ENCODE measurements around the gene CKS1B. TPM values are rescaled to one million over a fixed set of nuclear protein-coding genes. Genes with fewer than 3 reads are reported as not detected.

Gene CKS1B
- total RNA-seq, 1 experiment from 2014 or later: 248 TPM

GRCh38 chr1:155014709-155015508 lies 40.4 kb downstream of the CKS1B start:
- DNase-seq (ENCODE audit: low spot score): no peak

- DNase-seq (ENCODE audit: low spot score): no peak
Measured at GRCh38 chr1:155015527-155016230, 41.2 kb downstream of the CKS1B start.

- DNase-seq (ENCODE audit: low spot score): no peak
Measured at GRCh38 chr1:155016231-155016831, 41.9 kb downstream of the CKS1B start.

DNA sequence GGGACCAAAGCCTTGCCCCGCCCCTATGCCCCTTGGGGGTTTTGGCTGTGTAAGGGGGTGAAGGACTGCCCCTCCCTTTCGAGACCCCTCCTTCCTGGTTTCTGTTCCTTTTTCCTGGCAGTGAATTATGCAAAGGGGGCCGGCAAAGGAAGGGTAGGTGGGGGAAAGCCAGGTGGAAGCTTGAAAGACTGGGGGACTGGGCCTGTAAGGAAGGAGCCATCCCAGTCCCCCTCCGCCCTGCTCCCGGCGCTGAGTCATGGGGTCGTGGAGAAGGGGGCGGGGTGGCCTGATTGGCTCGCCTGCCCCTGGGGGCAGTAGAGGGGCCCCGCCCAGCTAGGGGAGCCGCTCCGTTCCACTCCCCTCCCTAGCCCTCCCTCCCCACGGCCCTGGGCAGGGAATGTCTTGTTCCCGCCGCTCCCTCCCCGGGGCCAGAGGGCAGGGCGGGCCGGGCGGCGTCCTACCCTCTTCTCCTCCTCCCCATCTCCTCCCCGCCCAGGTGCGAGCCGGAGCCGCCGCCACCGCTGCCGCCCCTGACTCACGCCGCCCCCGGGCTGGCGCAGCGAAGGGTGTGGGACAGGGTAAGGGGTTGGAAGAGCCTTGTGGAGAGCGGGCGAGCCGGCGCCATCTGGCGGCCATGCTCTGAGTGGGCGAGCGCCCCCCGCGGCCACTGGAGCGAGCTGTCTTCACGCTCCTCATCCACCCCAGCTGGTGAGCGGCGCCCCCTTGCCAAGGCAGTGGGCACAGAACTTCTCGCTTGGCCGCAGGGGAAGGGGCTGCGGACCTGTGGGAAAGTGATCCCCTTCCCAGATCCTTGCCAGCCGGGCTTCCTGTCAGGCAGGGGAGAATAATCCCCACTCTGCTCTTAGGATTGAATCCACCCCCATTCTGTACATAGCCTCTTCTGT lies 42.8 kb downstream of the CKS1B start:
- DNase-seq (ENCODE audit: low spot score): peak; percentile 92

- DNase-seq (ENCODE audit: low spot score): no peak
Measured at GRCh38 chr1:155017946-155018316, 43.5 kb downstream of the CKS1B start.

DNA sequence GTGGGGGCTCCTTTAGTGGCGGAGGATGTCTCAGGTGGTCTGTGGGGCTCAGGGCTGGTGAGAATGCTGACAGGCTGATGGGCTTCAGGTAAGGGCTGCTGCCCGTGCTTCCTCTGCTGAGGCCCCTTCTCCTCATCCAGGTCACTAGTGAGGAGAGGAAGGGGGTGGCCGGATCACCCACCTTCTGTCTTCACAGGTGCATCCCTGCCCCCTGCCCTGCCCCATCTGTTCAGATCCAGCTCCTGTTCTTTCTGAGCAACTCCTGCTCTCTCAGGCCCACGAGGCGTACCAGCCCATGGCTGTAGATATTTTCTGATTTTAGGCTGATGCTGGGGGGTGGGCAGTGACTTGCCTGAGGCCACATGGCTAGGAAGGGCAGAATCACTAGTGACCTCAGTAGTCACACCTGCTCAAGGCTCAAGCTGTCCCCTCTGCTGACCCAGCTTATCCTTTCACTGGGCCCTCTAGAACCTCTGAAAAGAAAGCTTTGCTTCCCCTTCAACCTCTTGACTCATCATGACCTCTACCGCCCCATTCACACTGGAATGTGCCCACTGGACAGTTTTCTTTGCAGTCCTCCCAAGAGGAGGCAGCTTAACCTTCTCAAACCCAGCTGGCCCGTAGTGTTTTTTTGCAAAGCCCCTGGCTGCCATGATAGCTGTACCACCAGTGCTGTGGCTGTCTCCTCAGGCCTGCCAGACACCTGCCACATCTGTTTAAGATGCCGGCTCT lies 44.3 kb downstream of the CKS1B start:
- no peak for DNase-seq (ENCODE audit: low spot score)

DNA sequence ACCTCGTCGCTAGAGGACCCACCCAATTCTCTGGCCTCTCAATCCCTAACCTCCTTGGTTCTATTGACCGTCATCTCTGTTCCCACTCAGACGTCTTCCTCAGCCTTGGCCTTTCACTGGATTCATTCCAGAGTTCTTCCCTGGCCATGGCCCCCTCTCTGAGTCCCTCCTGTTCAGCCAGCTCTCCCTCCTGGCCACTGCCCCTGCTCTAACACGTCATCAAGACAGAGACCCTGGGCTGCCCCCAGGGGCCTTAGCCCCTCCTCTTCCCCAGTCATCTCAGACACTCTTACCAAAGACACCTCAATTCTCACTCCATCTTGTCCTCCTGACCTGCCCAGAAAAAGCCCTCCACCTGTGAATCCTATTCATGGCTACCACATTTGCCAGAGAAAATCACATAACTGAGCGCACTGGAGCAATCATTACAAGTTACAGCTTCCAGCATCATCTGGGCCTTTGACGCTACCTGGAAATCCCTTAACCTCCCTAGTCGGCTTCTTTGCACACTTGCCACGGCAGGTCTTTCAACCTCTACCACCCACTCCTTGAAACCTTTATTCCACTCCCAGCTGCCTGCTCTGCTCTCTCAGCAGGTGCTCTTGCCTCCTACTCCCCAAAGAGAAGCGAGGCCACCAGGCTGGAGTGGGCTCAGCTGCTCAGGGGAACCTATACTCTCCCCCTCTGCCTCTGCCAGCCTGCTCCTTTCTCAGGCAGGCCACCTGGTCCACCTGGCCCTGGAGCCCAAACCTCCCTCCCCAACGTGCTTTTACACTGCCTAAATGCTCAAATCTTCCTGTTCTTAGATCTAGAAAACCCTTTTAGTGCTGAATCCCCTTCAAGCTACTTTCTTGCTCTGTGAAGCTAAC lies 45.1 kb downstream of the CKS1B start:
- no peak for DNase-seq (ENCODE audit: low spot score)

DNA sequence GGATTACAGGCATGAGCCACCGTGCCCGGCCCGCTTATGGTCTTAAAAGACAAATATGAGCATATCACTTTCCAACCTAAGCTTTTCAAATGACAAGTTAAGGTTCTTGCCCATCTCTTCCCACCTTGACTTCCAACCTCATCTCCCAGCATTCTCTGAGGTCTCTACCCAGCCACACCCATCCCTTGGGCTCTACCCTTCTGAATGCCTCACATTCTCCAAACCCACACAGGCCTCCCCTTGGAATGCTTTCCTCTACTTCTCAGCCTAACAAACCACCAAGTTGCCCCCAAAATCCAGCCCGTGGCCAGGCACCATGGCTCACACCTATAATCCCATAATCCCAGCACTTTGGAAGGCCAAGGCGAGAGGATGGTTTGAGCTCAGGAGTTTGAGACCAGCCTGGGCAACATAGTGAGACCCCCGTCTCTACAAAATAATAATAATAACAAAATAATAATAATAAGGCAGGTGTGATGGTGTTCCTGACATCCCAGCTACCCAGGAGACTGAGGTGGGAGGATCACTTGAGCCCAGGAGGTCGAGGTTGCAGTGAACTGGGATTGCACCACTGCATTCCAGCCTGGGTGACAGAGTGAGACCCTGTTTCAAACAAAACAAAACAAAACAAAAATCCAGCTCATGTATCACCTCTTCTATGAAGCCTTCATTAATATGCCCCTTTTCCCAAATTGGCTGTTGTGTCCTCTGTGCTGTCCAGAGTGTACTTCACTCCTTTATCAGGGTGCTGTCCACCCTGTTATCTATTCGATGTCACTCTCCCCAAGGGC lies 47.9 kb downstream of the CKS1B start:
- DNase-seq (ENCODE audit: low spot score): no peak

DNA sequence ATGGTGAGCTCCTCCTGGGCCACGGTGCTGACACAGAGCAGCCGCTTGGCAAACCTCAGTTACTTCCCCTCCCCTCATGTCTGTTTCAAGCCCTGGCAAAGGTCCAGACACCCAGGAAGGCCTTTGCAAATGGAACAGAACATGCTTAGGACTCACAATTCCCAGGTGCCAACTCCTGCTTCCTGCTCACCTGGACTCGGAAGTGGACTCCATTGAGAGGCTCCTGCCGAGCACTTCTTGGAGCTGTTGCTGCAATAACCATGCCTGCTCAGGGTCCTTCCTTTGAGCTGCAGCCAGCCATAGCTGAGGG lies 48.4 kb downstream of the CKS1B start:
- DNase-seq (ENCODE audit: low spot score): no peak

- DNase-seq (ENCODE audit: low spot score): no peak
Measured at GRCh38 chr1:155023627-155024026, 49.1 kb downstream of the CKS1B start.

DNA sequence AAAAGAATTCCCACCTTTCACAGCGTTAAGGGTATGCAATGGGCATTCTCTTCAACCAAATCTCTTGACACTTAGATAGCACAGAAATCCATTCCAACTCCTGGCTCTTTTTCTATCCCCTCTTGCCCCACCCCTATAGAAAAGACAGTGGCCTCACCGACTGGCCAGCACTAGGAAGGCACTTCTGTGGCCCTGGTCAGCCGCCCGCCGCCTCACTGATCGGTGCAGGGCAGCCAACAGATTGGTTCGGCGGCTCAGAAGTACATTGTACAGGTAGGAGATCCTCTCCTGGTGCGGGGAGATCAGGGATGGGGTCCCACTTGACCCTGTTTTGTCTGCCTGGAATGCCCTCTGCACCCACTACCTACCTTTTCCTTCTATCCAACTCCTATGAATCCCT lies 49.8 kb downstream of the CKS1B start:
- no peak for DNase-seq (ENCODE audit: low spot score)

- no peak for DNase-seq (ENCODE audit: low spot score)
Measured at GRCh38 chr1:155026154-155026553, 51.7 kb downstream of the CKS1B start.

- no peak for DNase-seq (ENCODE audit: low spot score)
Measured at GRCh38 chr1:155026588-155026987, 52.1 kb downstream of the CKS1B start.

Other genes starting within 250 kb of the CKS1B start
- gene KCNN3, start 104.4 kb upstream of the CKS1B start, total RNA-seq (2014; rRNA removed; shearing (Covaris generic)): 0.06 and 0.41 TPM in 2 replicates
- 1.2 and 7.9 TPM in 2 replicates for gene PMVK, start 38.0 kb upstream of the CKS1B start, total RNA-seq (2014; rRNA removed; shearing (Covaris generic))
- 22.8 and 31.2 TPM in 2 replicates for gene PBXIP1, start 18.6 kb upstream of the CKS1B start, total RNA-seq (2014; rRNA removed; shearing (Covaris generic))
- 18.0 TPM in 2 replicates for gene PYGO2, start 12.9 kb upstream of the CKS1B start, total RNA-seq (2014; rRNA removed; shearing (Covaris generic))
- 163 and 170 TPM in 2 replicates for gene SHC1, start 3.9 kb upstream of the CKS1B start, total RNA-seq (2014; rRNA removed; shearing (Covaris generic))
- 31.4 and 37.9 TPM in 2 replicates for gene FLAD1, start 8.7 kb downstream of the CKS1B start, total RNA-seq (2014; rRNA removed; shearing (Covaris generic))
- not detected in 2 replicates for gene LENEP, start 18.9 kb downstream of the CKS1B start, total RNA-seq (2014; rRNA removed; shearing (Covaris generic))
- 8.3 and 10.6 TPM in 2 replicates for gene ZBTB7B, start 28.1 kb downstream of the CKS1B start, total RNA-seq (2014; rRNA removed; shearing (Covaris generic))
- not detected in 2 replicates for gene DCST2, start 59.1 kb downstream of the CKS1B start, total RNA-seq (2014; rRNA removed; shearing (Covaris generic))
- not detected in 2 replicates for gene DCST1, start 59.1 kb downstream of the CKS1B start, total RNA-seq (2014; rRNA removed; shearing (Covaris generic))
- gene ADAM15, start 76.6 kb downstream of the CKS1B start, total RNA-seq (2014; rRNA removed; shearing (Covaris generic)): 51.8 and 64.3 TPM in 2 replicates
- gene EFNA4, start 89.1 kb downstream of the CKS1B start, total RNA-seq (2014; rRNA removed; shearing (Covaris generic)): 24.4 and 26.9 TPM in 2 replicates
- 7.5 and 9.5 TPM in 2 replicates for gene EFNA3, start 104.2 kb downstream of the CKS1B start, total RNA-seq (2014; rRNA removed; shearing (Covaris generic))
- gene EFNA1, start 153.2 kb downstream of the CKS1B start, total RNA-seq (2014; rRNA removed; shearing (Covaris generic)): 14.6 and 28.0 TPM in 2 replicates
- gene SLC50A1, start 161.2 kb downstream of the CKS1B start, total RNA-seq (2014; rRNA removed; shearing (Covaris generic)): 35.8 and 40.5 TPM in 2 replicates
- gene DPM3, start 165.8 kb downstream of the CKS1B start, total RNA-seq (2014; rRNA removed; shearing (Covaris generic)): 53.2 and 72.4 TPM in 2 replicates
- gene KRTCAP2, start 198.6 kb downstream of the CKS1B start, total RNA-seq (2014; rRNA removed; shearing (Covaris generic)): 128 and 140 TPM in 2 replicates
- 0.37 and 1.1 TPM in 2 replicates for gene TRIM46, start 199.2 kb downstream of the CKS1B start, total RNA-seq (2014; rRNA removed; shearing (Covaris generic))
- 2.8 and 3.9 TPM in 2 replicates for gene THBS3, start 233.2 kb downstream of the CKS1B start, total RNA-seq (2014; rRNA removed; shearing (Covaris generic))
- 79.5 and 82.1 TPM in 2 replicates for gene MTX1, start 234.0 kb downstream of the CKS1B start, total RNA-seq (2014; rRNA removed; shearing (Covaris generic))

Measured in H4 (cell line).